Neural cell (in vitro differentiated cells): ENCODE results near the gene GATB. TPM values are rescaled to one million over a fixed set of nuclear protein-coding genes. Genes with fewer than 3 reads are reported as not detected.

Source experiments
- H2AFZ ChIP-seq: fragments of 200-600, 300-800 bp; sonication (generic), shearing (Covaris generic); 2 replicates; pipeline ENCODE4 v1.6.0; 2014; ENCODE audit warnings: low read depth, mild to moderate bottlenecking, antibody characterized with exemption, low read length, moderate library complexity
- H3F3A ChIP-seq: fragments of 200-600 bp; shearing (Covaris generic); 2 replicates; pipeline ENCODE4 v1.6.1; 2016; ENCODE audit warnings: mild to moderate bottlenecking, moderate library complexity, mixed read lengths, antibody characterized with exemption, low read length; ENCODE audit not compliant: insufficient read depth, poor library complexity, severe bottlenecking
- H3K27ac ChIP-seq: fragments of 200-600, 300-800 bp; sonication (generic), shearing (Covaris generic); 2 replicates; pipeline ENCODE4 v1.5.1; 2014; ENCODE audit warnings: mild to moderate bottlenecking, low read length, moderate library complexity
- H3K27me3 ChIP-seq: fragments of 300-800, 200-600 bp; sonication (generic), shearing (Covaris generic); 2 replicates; pipeline ENCODE4 v1.6.0; 2014; ENCODE audit warnings: mild to moderate bottlenecking, low read depth, low read length, moderate library complexity; ENCODE audit not compliant: insufficient read depth
- H3K36me3 ChIP-seq: fragments of 300-800, 200-600 bp; sonication (generic), shearing (Covaris generic); 2 replicates; pipeline ENCODE4 v1.5.1; 2014; ENCODE audit warnings: mild to moderate bottlenecking, antibody characterized with exemption, low read length, moderate library complexity; ENCODE audit not compliant: insufficient read depth
- H3K4me2 ChIP-seq: fragments of 300-800, 200-600 bp; sonication (generic), shearing (Covaris generic); 2 replicates; pipeline ENCODE4 v1.6.0; 2014; ENCODE audit warnings: mild to moderate bottlenecking, low read length
- H3K4me3 ChIP-seq: fragments of 300-800, 200-600 bp; sonication (generic), shearing (Covaris generic); 2 replicates; pipeline ENCODE4 v1.5.1; 2014; ENCODE audit warnings: mild to moderate bottlenecking, low read length, moderate library complexity
- H3K79me2 ChIP-seq: fragments of 200-600 bp; shearing (Covaris generic); replicated peaks from 2 replicates; pipeline ENCODE4 v1.6.0; 2014; ENCODE audit warnings: mild to moderate bottlenecking, low read length, moderate library complexity; ENCODE audit not compliant: insufficient read depth
- H3K9ac ChIP-seq: fragments of 300-800, 200-600 bp; sonication (generic), shearing (Covaris generic); 2 replicates; pipeline ENCODE4 v1.6.1; 2016; ENCODE audit warnings: mild to moderate bottlenecking, low read length, mixed read lengths
- H3K9me2 ChIP-seq: fragments of 200-600 bp; shearing (Covaris generic); 2 replicates; pipeline ENCODE4 v1.6.1; 2016; ENCODE audit warnings: mild to moderate bottlenecking, low read length, mixed read lengths; ENCODE audit not compliant: insufficient read depth
- H3K9me3 ChIP-seq: fragments of 200-600, 300-800 bp; sonication (generic), shearing (Covaris generic); 2 replicates; pipeline ENCODE4 v1.6.1; 2016; ENCODE audit warnings: mild to moderate bottlenecking, mixed run types, low read length, moderate library complexity, mixed read lengths
- H4K20me1 ChIP-seq: fragments of 200-600 bp; shearing (Covaris generic); 2 replicates; pipeline ENCODE4 v1.6.1; 2016; ENCODE audit warnings: mild to moderate bottlenecking, mixed run types; ENCODE audit not compliant: insufficient read depth
- CTCF ChIP-seq: fragments of 450-650 bp; IDR thresholded peaks from 2 replicates; pipeline ENCODE4 v1.5.1; 2014; ENCODE audit warnings: antibody characterized with exemption, mild to moderate bottlenecking, moderate library complexity; ENCODE audit not compliant: poor library complexity, severe bottlenecking
- EP300 ChIP-seq: fragments of 450-650 bp; conservative IDR thresholded peaks from 2 replicates; pipeline ENCODE4 v1.6.1; 2014; ENCODE audit warnings: antibody characterized with exemption, mild to moderate bottlenecking, moderate library complexity; ENCODE audit not compliant: poor library complexity, severe bottlenecking
- EZH2 ChIP-seq: fragments of 200-600, 300-800 bp; shearing (Covaris generic), sonication (generic); IDR thresholded peaks from 2 replicates; pipeline ENCODE4 v1.6.1; 2014; ENCODE audit warnings: antibody characterized with exemption, low read length, borderline replicate concordance, mild to moderate bottlenecking; ENCODE audit not compliant: insufficient read depth, poor library complexity, severe bottlenecking
- MXI1 ChIP-seq: fragments of 450-650 bp; conservative IDR thresholded peaks from 2 replicates; pipeline ENCODE4 v1.6.1; 2014; ENCODE audit warnings: antibody characterized with exemption, mild to moderate bottlenecking; ENCODE audit not compliant: poor library complexity, severe bottlenecking
- POLR2AphosphoS5 ChIP-seq: IDR thresholded peaks from 2 replicates; pipeline ENCODE4 v1.6.1; 2012
- RAD21 ChIP-seq: fragments of 450-650 bp; conservative IDR thresholded peaks from 2 replicates; pipeline ENCODE4 v1.6.1; 2014; ENCODE audit warnings: antibody characterized with exemption, mild to moderate bottlenecking, moderate library complexity
- REST ChIP-seq: IDR thresholded peaks from 2 replicates; pipeline ENCODE4 v1.6.1; 2012; ENCODE audit warnings: borderline replicate concordance
- SMC3 ChIP-seq: fragments of 450-650 bp; conservative IDR thresholded peaks from 2 replicates; pipeline ENCODE4 v1.6.1; 2014; ENCODE audit warnings: antibody characterized with exemption, mild to moderate bottlenecking, moderate library complexity; ENCODE audit not compliant: poor library complexity
- TAF1 ChIP-seq: IDR thresholded peaks from 2 replicates; pipeline ENCODE4 v1.6.1; 2012; ENCODE audit warnings: low read depth
- polyA plus RNA-seq: library from polyadenylated mRNA; depleted of rRNA; stranded (reverse); fragments of >200 nt; gene quantifications from 2 replicates; pipeline ENCODE4 v1.2.3, GENCODE V29; 2014

GATB gene
- polyA plus RNA-seq, 1 donor from 2014 or later: 15.3 TPM

- H4K20me1 ChIP-seq: no peaks in the 10 kb centered on the region
- no peaks in the 10 kb centered on the region for H3F3A ChIP-seq
- no peak overlapping the region for H3K4me2 ChIP-seq
- H3K4me3 ChIP-seq: no peak overlapping the region
- no peak for TF ChIP-seq CTCF
- no peaks in the 10 kb centered on the region for H3K9me3 ChIP-seq
- no peak overlapping the region for H3K9ac ChIP-seq
- no peaks in the 10 kb centered on the region for H3K27me3 ChIP-seq
- H3K27ac ChIP-seq: no peak overlapping the region
- H3K9me2 ChIP-seq: no peaks in the 10 kb centered on the region
- no peaks in the 10 kb centered on the region for H3K36me3 ChIP-seq
- H3K79me2 ChIP-seq: no peaks in the 10 kb centered on the region
- no peak overlapping the region for H2AFZ ChIP-seq
These were observed 49.2 kb downstream of the GATB start for GRCh38 chr4:151711646-151712045.

- TF ChIP-seq EP300: no peak
- TF ChIP-seq POLR2AphosphoS5: no peak
- TF ChIP-seq RAD21: no peak
- TF ChIP-seq SMC3: no peak
- TF ChIP-seq REST: no peak
- TF ChIP-seq EZH2: no peak
- no peak for TF ChIP-seq TAF1
- TF ChIP-seq CTCF: no peak
- TF ChIP-seq MXI1: no peak
- Histone ChIP-seq H3K9me3 (no peaks in the 10 kb centered on the region), H3K9me2 (no peaks in the 10 kb centered on the region), H3F3A (no peaks in the 10 kb centered on the region), H3K27ac (no peak overlapping the region), H3K27me3 (no peaks in the 10 kb centered on the region), H2AFZ (no peak overlapping the region), H3K36me3 (no peaks in the 10 kb centered on the region), H4K20me1 (no peaks in the 10 kb centered on the region), H3K4me3 (no peak overlapping the region), H3K9ac (no peak overlapping the region), H3K4me2 (no peak overlapping the region), H3K79me2 (no peaks in the 10 kb centered on the region)
These were observed 51.2 kb downstream of the GATB start for GRCh38 chr4:151709587-151709986.
